Measurements from ENCODE around the gene MCM8. TPM values are rescaled to one million over a fixed set of nuclear protein-coding genes. Genes with fewer than 3 reads are reported as not detected.

MCM8 gene
- total RNA-seq, result 1 to 10 TPM; 4.0 to 4.2 TPM

- H3K36me3 ChIP-seq, result peaks cover 23% of the 10 kb centered on the region
- peak within 1 kb of the TSS; percentile 65 to 72 for H3K27ac ChIP-seq
- peak within 1 kb of the TSS; percentile 72 to 75 for H3K4me3 ChIP-seq
- H3K4me1 ChIP-seq, result peaks cover 0 to 19% of the 10 kb centered on the region in 2 donors
- TF ChIP-seq CTCF (IDR thresholded peaks at IDR 0.05), result no peak
- DNase-seq (ENCODE audit: low spot score), result peak; percentile 98
- no peaks in the 10 kb centered on the region for H3K27me3 ChIP-seq
- H3K9me3 ChIP-seq, result no peaks in the 10 kb centered on the region
Observed at GRCh38 chr20:5950271-5951031, at the start of gene MCM8, which contains the start of gene TRMT6. MCM8 (plus strand) TSS chr20:5950652; CDS start chr20:5952016, 1,364 bp downstream. TRMT6 (minus strand) TSS chr20:5950533; CDS start chr20:5950405, 128 bp downstream.

- no peak for DNase-seq (ENCODE audit: low spot score)
- Histone ChIP-seq H3K27ac (no peak overlapping the region), H3K27me3 (no peaks in the 10 kb centered on the region), H3K4me3 (no peak overlapping the region), H3K36me3 (no peaks in the 10 kb centered on the region), H3K9me3 (no peaks in the 10 kb centered on the region), H3K4me1 (no peaks in the 10 kb centered on the region)
- TF ChIP-seq CTCF (IDR thresholded peaks at IDR 0.05), result no peak
Observed at GRCh38 chr20:5900908-5901307, 49.5 kb upstream of the MCM8 start.

DNA sequence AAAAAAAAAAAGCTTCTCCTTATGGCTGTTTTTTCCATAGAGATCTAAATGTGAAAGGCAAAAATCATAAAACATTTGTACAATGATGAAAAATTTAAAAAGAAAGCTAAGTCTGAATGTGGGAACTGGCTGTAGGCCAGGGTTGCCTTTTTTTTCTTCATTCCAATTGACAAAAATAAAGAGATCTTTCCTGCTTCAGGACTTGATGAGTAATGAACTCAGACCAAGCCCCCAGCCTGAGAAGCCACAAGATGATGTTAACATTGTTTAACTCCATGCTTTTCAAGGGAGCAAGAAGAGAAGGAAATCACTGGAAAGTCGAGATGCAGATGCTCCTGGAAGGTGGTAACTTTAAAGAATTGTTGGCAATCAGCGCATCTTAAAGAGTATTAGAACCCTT is 41.5 kb upstream of the MCM8 start:
- DNase-seq (ENCODE audit: low spot score), result no peak
- H3K27me3 ChIP-seq, result no peaks in the 10 kb centered on the region
- TF ChIP-seq CTCF (IDR thresholded peaks at IDR 0.05), result no peak

DNA sequence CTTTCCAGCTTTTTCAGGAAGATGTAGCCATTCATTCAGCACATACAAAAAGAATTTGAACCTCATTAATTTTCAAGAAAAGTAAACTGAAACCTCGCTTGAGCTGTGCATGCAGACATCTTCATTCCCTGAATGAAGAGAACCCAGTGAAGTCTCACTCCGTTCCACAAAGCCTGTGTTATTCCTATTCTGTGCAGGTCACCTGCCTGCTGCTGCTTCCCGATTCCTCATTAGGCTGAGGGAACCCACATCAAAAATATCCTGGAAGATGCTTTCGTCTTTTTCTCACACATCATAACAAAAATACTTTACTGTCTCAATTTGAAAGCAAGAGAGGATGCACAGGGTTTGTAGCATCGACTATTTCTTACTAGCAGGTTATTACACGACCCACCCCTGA is 40.3 kb upstream of the MCM8 start:
- no peaks in the 10 kb centered on the region for H3K36me3 ChIP-seq
- H3K4me3 ChIP-seq, result no peak overlapping the region
- DNase-seq (ENCODE audit: low spot score), result no peak
- TF ChIP-seq CTCF (IDR thresholded peaks at IDR 0.05), result no peak
- peaks cover 0 to 5% of the 10 kb centered on the region in 2 donors for H3K4me1 ChIP-seq
- H3K27me3 ChIP-seq, result no peaks in the 10 kb centered on the region
- peak overlapping the region in 1 of 2 donors; percentile 88 for H3K27ac ChIP-seq
- no peaks in the 10 kb centered on the region for H3K9me3 ChIP-seq

More for the DNA sequence above, 41.5 kb upstream of the MCM8 start:
- Histone ChIP-seq H3K4me3 (no peak overlapping the region), H3K9me3 (no peaks in the 10 kb centered on the region), H3K27ac (no peak overlapping the region), H3K4me1 (peaks cover 0 to 5% of the 10 kb centered on the region in 2 donors), H3K36me3 (no peaks in the 10 kb centered on the region)

DNA sequence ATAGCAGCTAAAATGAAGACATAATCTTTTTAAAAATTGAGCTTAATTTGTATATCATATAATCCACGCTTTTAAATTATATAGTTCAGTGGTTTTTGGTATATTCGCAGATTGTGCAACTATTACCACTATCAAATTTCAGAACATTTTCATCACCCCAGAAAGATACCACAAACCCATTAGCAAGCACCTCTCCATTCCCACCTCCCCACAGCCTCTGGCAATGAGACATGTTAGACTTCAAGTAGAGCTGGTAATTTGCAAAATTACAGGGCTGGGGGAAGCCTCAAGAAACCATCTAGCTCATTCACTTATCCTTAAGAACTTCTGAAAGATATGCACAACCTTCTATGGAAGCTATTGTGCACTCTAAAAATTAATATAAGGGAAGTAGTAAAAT is 37.3 kb upstream of the MCM8 start:
- no peak overlapping the region for H3K27ac ChIP-seq
- no peaks in the 10 kb centered on the region for H3K9me3 ChIP-seq
- H3K4me1 ChIP-seq, result peaks cover 0 to 5% of the 10 kb centered on the region in 2 donors
- no peak for TF ChIP-seq CTCF (IDR thresholded peaks at IDR 0.05)
- H3K4me3 ChIP-seq, result no peak overlapping the region
- H3K36me3 ChIP-seq, result no peaks in the 10 kb centered on the region
- no peak for DNase-seq (ENCODE audit: low spot score)
- no peaks in the 10 kb centered on the region for H3K27me3 ChIP-seq
